HG03342 (cell line): Measurements from ENCODE around the gene BCAM.
A peak's percentile ranks its signal among the peaks of the same experiment; 100 is the strongest.
"Not testable (repeated sequence)": the region's sequence is repeated elsewhere in the genome, so short reads cannot be mapped to it uniquely, and the experiment has no call there.

Source experiments
- ATAC-seq: cut with Tn5 transposase; IDR thresholded peaks from one replicate; pipeline ENCODE4 v1.9.1; 2021; ENCODE audit warnings: mild to moderate bottlenecking, moderate library complexity; ENCODE audit not compliant: unreplicated experiment

BCAM gene, protein sequence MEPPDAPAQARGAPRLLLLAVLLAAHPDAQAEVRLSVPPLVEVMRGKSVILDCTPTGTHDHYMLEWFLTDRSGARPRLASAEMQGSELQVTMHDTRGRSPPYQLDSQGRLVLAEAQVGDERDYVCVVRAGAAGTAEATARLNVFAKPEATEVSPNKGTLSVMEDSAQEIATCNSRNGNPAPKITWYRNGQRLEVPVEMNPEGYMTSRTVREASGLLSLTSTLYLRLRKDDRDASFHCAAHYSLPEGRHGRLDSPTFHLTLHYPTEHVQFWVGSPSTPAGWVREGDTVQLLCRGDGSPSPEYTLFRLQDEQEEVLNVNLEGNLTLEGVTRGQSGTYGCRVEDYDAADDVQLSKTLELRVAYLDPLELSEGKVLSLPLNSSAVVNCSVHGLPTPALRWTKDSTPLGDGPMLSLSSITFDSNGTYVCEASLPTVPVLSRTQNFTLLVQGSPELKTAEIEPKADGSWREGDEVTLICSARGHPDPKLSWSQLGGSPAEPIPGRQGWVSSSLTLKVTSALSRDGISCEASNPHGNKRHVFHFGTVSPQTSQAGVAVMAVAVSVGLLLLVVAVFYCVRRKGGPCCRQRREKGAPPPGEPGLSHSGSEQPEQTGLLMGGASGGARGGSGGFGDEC

DNA sequence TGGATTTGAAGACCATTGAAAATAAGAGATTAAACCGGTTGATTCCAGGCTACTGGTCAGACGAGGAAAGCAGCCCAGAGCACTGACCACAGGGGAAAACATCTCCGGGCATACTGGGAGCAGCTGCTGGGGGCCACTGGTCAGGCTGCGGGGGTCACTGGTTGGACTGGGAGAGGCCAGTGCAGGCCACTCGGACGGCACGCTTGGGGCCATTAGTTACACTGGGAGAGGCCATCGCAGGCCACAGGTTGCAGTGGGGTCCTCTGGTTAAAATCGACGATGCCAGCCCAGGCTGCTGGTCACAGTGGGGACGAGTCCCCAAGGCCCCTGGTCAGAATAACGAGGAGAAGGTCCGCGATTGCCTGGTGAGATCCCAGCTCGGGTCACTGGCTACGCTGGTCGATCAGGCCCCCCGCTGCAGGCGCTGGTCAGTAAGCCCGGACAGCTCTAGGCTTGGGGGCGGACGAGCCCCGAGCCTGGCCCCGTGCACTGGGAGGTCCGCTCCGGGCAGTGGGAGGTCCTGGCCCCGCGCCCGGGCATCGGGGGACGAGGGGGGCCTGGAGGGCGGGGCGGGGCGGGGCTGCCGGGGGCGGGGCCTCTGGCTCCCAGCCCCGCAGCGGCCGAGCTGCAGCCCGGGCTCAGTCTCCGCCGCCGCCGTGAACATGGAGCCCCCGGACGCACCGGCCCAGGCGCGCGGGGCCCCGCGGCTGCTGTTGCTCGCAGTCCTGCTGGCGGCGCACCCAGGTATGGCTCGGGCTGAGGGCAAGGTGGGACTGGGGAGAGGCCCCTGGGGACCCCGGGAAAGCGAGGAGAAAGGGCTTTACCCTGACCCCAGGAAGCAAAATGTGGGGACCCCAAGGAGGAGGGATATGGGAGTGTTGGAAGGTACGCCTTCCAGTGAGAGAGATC is at the start of gene BCAM:
BCAM (plus strand) TSS at position 641 of the 909 bp plus-strand sequence; CDS start at position 663, 22 bp downstream.
- no peak for ATAC-seq

DNA sequence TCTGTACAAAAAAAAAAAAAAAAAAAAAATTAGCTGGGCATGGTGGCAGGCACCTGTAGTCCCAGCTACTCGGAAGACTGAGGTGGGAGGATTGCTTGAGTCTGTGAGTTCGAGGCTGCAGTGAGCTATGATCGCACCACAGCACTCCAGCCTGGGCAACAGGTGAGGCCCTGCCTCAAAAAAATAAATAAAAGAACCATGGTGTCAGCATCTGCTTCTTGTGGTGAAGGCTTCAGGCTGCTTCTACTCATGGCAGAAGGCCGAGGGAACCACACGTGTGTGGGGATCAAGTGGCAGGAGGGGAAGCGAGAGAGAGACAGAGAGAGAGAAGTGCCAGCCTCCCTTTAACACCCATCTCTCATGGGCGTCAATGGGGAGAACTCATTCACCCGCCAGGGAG is 46.9 kb upstream of the BCAM start:
- ATAC-seq = no peak

DNA sequence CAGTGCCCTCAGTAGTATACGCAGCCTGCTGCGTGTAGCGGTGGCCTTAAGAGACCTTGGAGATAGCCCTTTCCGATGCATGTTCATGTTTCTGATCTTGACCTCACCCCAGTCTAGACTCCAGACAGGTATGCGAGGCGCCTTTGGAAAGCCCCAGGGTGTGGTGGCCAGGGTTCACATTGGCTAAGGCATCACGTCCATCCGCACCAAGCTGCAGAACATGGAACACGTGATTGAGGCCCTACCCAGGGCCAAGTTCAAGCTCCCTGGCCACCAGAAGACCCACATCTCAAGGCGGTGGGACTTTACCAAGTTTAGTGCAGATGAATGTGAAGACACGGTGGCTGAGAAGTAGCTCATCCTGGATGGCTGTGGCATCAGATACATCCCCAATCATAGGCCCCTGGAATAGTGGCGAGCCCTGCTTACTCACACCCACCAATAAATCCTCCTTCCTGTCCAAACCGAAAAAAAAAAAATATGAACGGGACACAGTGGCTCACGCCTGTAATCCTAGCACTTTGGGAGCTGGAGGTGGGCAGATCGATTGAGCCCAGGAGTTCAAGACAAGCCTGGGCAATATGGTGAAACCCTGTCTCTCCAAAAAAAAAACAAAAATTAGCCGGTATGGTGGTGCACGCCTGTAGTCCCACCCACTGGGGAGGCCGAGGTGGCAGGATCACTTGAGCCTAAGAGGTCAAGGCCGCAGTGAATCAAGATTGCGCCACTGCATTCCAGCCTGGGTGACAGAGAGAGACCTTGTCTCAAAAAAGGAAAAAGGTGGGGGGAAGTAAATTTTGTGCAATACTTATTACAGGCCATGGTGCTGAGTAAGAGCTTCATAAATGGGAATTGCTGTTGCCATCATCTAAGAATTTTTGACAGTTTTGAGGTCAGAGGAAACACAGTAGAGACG is 43.6 kb upstream of the BCAM start:
- ATAC-seq = no peak

DNA sequence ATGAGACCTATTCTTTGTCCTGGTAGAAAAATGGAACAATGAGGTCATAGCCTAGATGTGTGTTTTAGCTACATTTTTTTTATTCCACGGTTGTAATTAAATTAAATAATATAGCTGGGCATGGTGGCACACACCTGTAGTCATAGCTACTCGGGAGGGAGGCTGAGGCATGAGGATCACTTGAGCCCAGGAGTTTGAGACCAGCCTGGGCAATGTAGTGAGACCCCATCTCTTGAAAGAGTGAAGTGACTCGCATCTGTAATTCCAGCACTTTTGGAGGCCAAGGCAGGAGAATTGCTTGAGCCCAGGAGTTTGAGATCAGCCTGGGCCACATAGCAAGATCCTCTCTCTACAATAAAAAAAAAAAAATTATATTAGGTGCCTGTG is 43.0 kb upstream of the BCAM start:
- no peak for ATAC-seq

DNA sequence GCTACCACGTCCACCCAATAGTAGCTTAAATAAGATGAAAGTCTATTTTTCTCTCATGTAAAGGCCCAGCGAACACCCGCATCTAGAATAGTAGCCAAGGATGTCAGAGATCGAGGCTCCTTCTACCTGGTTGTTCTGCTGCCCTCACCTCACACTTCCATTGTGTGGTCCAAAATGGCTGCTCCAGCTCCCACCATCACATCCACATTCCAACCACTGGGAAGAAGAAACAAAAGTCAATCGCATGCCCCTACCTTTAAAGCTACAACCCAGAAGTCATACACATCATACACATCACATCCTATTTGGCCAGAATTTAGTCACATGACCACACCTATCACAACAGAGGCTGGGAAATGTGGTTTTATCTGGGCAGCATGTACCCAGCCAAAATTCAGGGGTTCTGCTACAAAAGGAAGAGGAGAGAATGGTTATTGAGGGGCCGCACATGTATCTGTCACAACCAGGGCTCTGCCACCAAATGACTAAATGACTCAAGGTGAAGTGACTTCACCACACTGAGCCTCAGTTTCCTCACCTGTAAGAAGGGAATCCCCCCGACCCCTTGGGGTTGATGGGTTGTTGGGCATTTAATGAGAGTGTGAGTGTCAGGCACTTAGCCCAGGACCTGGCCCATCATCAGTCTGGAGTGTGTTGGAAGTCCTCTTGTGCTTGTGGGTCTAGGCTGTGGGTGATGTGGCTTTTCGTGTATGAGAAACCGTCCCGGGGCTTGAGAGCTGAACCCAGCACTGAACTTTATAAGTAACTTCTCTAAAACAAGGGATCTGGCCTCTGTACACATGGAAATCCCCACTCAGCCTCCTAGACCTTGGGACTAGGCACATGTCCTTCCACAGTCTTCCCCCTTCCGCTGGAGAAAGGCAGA is 41.4 kb upstream of the BCAM start:
- ATAC-seq = no peak

DNA sequence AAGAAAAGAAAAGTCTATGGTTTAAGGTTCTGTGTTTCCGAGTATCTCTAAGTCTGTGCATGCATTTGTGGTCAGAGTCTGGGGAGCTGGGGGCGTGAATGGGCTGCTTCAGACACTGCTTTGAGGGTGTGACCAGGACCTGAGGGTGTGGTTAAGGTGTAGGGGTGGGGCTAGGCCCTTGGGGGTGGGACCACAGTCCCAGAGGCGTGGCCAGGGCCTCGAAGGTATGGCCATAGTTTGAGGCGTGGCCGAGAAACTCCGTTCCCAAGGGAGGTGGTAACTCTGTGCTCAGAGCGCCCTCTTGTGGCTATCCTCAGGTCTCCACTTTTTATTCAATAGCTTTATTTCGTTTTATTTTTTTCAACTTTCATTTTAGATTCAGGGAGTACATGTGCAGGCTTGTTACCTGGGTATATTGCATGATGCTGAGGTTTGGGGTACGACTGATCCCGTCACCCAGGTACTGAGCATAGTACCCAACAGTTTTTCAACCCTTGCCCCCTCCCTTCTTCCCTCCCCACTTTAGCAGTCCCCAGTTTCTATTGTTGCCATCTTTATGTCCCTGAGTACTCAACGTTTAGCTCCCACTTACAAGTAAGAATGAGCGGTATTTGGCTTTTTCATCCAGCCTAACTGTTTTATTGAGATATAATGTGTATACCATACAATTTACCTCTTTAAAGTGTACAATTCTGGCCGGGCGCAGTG is 38.2 kb upstream of the BCAM start:
- ATAC-seq = peak; percentile 96

DNA sequence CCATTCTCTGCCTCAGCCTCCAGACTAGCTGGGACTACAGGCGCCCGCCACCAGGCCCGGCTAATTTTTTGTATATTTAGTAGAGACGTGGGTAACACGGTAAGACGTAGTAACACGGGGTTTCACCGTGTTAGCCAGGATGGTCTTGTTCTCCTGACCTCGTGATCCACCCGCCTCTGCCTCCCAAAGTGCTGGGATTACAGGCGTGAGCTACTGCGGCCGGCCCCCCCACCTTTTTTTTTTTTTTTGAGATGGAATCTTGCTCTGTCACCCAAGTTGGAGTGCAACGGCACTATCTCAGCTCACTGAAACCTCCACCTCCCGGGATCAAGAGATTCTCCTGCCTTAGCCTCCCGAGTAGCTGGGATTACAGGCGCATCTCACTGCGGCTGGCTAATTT is 36.8 kb upstream of the BCAM start:
- ATAC-seq = not testable (repeated sequence)

DNA sequence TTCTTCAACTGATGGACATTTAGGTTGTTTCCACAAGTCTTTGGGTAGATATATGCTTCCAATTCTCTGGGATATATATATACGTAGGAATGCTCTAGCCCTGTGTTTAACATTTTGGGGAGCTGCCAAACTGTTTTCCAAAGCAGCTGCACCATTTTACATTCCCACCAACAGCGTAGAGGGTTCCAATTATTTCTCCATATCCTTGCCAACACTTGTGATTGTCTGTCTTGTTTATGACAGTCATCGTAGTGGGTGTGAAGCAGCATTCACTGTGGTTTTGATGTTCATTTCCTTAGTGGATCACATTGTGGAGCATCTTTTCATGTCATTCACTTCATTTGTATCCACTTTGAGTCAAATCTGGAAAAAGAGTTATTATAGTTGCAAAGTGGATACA is 35.9 kb upstream of the BCAM start:
- ATAC-seq = no peak

DNA sequence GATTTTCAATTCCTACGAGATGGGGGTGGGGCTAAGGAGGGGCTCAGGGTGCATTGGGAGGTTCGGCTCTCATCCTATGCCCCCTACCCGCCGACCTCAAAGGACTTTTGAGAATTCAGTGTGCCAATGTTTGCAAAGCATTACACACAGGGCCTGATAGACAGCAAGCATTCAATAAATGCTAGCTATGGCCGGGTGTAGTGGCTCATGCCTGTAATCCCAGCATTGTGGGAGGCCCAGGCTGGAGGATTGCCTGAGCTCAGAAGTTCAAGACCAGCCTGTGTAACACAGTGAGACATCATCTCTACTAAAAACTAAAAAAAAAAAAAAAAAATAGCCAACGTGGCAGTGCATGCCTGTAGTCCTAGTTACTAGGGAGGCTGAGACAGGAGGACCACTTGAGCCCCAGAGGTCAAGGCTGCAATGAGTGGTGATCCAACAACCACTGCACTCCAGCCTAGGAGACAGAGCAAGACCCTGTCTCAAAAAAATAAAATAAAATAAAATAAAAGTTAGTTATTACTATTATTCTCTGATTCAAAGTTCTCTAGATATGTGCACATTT is 33.1 kb upstream of the BCAM start:
- no peak for ATAC-seq

DNA sequence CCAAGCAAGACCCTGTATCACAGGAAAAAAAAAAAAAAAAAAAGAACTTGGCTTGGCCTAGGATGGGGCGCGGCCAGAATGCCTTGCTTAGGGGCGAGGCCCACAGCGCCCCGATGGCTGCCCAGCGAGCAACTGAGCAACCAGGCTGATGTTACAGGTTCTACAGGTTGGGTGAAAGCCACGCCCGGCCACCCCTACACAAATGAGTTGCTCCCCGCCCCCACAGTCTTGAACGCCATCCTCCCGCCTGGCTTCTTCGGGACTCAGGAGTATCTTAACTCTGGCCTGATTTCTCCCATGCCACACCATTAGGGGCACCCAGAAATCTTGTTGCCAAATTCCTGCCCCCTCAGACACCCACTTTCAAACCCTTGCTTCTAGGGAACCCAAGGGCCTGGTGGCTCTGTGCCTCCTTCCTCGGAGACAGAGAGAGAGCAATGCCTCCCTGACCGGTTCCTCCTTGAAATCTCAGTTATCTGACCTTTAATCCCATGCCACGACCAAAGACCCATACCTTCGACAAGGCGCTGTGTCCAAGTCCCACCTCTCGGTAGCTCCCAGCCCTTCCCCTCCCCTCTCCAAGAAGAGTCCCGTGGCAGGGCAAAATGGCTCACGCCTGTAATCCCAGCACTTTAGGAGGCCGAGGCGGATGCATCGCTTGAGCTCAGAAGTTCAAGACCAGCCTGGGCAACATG is 32.4 kb upstream of the BCAM start:
- ATAC-seq = no peak

DNA sequence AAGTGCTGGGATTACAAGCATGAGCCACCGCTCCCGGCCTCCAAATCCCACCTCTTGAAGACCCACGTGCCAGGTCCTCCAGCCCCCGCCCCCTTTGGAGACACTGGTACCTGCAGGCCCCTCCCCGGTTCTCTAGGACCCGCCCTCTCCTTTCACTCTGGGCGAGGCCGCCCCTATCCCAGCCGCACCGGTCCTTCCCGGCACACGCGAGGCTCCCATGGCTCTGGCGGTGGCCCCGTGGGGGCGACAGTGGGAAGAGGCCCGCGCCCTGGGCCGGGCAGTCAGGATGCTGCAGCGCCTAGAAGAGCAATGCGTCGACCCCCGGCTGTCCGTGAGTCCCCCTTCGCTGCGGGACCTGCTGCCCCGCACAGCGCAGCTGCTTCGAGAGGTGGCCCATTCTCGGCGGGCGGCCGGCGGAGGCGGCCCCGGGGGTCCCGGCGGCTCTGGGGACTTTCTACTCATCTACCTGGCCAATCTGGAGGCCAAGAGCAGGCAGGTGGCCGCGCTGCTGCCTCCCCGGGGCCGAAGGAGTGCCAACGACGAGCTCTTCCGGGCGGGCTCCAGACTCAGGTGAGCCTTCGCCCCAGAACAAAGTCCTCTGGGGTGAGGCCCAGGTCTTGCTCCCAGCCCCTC is 31.1 kb upstream of the BCAM start, which contains the start of gene CBLC:
CBLC (plus strand) TSS at position 176 of the 633 bp plus-strand sequence; CDS start at position 218, 42 bp downstream.
- no peak for ATAC-seq

DNA sequence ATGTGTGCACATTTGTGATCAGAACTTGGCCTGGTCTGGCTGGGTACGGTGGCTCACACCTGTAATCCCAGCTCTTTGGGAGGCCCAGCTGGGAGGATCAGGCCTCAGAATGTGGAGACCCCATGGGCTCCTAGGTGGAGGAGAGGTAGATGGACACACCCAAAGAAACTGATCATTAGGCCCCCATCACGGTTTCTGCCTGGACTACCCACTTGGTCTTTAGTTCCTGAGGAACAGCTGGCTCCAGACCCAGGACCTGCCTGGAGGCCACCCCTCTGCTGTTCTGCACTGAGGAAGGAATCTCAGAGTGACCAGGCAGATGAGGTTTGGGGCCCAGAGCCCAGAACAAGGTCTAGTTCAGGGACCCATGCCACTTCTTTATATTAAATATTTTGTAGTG is 29.8 kb upstream of the BCAM start:
- ATAC-seq = no peak

DNA sequence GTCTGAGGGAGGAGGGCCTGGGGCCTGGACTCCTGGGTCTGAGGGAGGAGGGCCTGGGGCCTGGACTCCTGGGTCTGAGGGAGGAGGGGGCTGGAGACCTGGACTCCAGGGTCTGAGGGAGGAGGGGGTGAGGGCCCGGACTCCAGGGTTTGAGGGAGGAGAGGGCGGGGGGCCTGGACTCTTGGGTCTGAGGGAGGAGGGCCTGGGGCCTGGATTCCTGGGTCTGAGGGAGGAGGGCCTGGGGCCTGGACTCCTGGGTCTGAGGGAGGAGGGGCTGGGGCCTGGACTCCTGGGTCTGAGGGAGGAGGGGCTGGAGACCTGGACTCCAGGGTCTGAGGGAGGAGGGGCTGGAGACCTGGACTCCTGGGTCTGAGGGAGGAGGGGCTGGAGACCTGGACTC is 27.2 kb upstream of the BCAM start:
- ATAC-seq = not testable (repeated sequence)

DNA sequence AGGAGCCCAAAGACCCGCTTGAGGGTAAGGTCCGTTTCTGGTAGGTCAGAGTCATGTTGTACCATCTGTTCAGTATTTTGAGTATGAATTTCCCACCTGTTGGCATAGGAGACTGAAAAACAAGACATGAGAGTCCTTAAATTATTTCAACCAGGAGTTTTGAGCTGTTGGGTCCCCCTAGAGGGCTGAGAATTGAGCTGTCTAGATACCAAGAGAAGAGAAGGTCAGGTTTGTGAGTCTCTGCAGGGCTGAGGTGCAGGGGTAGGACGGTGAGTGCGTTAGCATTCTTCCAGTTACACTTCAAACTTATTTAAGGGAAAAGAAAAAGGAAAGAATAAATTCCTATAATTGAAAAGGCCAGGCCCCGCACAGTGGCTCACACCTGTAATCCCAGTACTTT is 26.2 kb upstream of the BCAM start:
- no peak for ATAC-seq

DNA sequence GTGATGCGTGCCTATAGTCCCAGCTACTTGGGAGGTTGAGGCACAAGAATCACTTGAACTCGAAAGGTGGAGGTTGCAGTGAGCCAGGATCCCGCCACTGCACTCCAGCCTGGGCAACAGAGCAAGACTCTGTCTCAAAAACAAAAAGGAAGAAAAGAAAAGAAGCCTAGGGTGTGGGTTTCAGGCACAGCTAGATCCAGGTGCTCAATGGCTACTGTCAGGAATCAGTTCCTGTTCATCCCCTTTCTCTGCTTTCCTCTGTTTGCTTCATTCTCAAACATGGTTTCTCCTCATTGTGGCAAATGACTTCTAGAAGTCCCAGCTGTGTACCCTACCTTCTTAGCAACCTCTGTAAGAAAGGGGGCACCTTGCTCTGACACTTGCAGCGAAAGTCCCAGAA is 25.4 kb upstream of the BCAM start:
- ATAC-seq = no peak

DNA sequence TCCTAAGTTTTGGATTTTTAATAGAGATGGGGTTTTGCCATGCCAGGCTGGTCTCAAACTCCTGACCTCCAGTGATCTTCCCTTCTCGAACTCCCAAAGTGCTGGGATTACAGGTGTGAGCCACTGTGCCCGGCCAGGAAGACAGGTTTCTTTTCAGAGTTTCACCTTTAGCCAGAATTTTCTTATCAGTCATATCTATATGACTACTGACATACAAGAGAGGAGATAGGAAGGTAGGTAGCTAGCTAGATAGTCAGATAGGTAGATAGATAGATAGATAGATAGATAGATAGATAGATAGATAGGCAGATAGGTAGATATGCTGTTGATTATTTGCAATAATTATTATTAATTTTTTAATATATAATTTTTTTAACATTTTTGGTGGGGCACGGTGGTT is 23.6 kb upstream of the BCAM start:
- no peak for ATAC-seq

DNA sequence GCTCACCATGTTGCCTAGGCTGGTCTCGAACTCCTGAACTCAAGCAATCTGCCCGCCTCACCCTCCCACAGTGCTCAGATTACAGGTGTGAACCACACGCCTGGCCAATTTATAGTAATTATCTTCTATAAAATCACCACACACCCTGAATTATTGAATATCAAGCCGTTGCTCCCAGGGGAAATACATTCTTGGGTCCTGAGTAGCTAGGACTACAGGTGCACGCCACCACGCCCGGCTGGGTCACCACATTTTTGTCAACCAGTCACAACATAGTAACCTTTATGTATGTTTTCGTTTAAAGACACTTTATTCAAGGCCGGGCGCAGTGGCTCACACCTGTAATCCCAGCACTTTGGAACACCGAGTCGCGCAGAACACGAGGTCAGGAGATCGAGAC is 22.9 kb upstream of the BCAM start:
- ATAC-seq = no peak
